GM13976 (cell line): ENCODE measurements around the gene CADM1.

Experiments
- DNase-seq: peaks from one replicate; pipeline ENCODE4 v3.0.0; 2012; ENCODE audit warnings: low spot score
- in situ Hi-C: fragments of 300-500 bp; cut with MboI; formaldehyde crosslinking; loops from one replicate; pipeline ENCODE4 v1.12.0; 2022; ENCODE audit warnings: low sequenced_read_pairs, mixed read lengths, inconsistent platforms; ENCODE audit not compliant: unreplicated experiment
- TF ChIP-seq, protein P1 (sequence below): IDR thresholded peaks from 2 replicates; pipeline ENCODE4 v1.5.1; 2012; ENCODE audit warnings: borderline replicate concordance, mild to moderate bottlenecking; ENCODE audit not compliant: insufficient read depth; ENCODE audit errors: extremely low read depth, missing control alignments, control extremely low read depth

The CADM1 gene

DNA sequence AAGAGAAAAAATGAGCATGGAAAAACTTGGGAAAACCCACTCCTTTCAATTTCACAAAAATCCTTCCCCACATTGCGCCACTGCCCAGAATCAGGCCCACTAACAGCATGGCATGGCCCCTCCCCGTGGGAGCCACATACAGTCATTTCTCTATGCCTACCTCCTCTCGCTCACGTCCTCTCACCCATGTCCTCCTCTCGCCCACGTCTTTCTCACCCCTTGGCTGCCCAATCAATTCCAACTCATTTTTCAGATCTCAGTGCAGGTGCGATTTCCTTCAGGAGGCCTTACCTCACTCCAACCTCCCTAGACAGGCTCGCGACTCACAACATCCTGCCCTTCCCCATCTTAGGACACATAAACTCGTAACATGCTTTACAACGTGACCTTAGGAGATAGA lies 229.2 kb downstream of the CADM1 start:
- in situ Hi-C loops, result no loop called here

DNA sequence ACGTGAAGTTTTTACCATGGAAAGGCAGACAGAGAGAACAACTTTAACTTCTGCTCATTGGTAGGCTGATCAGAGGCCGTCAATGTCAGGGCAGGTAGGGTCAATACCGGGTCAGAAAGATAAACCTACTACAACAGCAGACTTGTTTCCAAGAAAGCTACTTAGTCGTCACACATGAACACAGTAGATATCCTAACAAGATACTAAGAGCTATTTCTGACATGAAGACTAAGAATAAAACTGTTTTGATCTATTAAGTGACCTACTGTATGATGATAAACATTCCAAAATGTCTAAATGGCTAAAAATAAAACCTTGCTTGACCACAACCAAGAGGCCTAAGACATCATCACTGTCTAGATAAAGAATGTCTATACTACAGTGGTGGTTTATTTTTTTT lies 231.3 kb downstream of the CADM1 start:
- in situ Hi-C loops, result no loop called here
- no peak for DNase-seq
- TF ChIP-seq, protein P1, sequence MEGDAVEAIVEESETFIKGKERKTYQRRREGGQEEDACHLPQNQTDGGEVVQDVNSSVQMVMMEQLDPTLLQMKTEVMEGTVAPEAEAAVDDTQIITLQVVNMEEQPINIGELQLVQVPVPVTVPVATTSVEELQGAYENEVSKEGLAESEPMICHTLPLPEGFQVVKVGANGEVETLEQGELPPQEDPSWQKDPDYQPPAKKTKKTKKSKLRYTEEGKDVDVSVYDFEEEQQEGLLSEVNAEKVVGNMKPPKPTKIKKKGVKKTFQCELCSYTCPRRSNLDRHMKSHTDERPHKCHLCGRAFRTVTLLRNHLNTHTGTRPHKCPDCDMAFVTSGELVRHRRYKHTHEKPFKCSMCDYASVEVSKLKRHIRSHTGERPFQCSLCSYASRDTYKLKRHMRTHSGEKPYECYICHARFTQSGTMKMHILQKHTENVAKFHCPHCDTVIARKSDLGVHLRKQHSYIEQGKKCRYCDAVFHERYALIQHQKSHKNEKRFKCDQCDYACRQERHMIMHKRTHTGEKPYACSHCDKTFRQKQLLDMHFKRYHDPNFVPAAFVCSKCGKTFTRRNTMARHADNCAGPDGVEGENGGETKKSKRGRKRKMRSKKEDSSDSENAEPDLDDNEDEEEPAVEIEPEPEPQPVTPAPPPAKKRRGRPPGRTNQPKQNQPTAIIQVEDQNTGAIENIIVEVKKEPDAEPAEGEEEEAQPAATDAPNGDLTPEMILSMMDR, result no peak

More for the DNA sequence above, 229.2 kb downstream of the CADM1 start:
- no peak for DNase-seq
- TF ChIP-seq, protein P1, result no peak

DNA sequence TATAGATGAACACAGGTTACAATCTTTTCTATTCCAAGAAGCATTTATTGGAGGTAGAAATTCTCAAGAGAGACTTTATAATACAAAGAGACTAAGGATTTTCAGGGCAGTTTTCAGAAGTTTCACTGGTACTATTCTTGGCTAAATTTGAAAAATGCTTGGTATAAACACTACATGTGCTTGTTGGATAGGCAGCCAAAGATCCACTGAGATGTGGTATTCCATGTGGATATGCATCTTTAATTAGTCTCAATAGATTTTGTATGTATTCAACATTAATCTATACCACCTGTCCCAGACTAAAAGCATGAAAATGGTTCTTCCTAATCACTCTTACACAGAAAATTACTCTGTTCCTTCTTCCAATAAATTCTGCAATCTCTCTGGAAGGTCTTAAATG lies 232.6 kb downstream of the CADM1 start:
- TF ChIP-seq, protein P1, result no peak
- no peak for DNase-seq
- in situ Hi-C loops, result no loop called here

DNA sequence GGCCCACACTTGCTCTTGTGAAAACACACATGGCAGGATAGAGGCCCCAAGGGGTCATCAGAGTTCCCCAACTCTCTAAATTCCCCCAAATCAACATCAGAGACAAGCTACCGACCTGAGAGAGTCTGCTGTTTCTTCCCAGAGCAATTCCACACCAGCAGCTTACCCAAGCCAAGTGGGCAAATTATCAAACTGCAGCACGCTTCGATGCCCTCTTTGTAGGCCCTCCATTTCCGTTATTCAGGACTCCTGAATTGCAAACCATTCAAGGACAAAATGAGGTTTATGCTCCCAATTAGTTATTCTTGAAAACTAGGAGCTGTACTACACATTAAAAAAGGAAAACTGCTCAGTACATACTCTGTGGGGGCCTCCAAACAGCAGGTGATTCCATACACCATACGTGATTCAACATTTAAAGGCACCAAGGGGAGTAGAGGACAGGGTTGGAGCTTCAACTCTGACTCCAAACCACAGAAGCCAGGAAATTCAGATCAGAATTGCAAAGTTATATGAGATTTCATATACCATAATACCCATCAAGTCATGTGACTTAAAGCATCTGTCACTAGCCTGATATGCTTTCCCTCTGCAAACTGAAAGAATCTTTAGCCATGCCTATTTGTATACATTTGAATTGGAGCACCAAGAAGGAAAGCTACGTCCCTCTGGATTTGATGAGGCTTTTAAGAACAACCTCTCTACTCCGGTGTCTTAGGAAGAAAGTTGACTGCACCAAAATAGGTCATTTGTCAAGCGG lies 234.8 kb downstream of the CADM1 start:
- no peak for DNase-seq
- in situ Hi-C loops, result no loop called here
- TF ChIP-seq, protein P1, result no peak

DNA sequence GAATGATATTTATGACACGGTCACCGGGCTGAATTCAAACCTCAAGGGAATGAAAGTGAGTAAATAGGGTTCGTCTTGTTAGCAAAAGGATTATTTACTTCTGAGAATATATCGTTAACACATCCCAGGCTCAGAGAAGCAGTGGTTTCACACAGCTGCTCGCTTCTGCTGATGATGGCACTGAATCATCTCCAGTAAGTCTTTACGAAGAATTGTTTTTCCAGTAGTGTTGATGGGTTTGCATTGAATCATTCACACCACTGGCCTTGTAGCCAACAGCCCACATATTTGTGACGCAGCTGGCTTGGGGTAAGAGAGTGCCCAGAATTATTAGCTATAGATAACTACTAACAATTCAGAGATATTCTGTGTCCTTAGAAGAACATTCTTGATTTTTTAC lies 236.3 kb downstream of the CADM1 start:
- in situ Hi-C loops, result no loop called here
- DNase-seq, result no peak
- TF ChIP-seq, protein P1, result no peak

DNA sequence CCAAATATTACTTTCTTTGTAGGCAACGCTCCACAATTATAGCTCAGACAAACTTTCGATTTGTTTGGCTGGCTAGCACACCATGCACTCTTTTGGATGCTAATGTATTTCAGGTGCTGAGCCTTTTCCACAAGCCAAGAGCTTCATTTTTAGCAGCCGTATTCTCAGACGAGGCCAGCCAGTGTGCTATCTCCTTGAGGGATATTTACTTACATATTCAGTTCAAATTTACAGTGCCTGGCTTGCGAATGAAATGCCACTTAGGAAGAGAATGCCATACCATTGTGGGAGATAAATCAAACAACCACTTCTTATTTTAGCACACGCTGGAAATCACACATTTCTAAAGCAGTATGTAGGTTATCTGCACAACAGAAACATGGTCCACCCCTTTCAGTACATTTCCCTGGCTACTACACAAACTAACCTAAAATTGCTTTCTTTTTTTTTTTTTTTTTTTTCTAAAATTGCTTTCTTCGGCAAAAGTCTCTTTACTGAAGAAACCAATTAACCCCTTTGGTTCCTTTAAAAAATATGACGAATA lies 236.9 kb downstream of the CADM1 start:
- no peak for DNase-seq
- TF ChIP-seq, protein P1, result no peak
- in situ Hi-C loops, result no loop called here
